ENCODE measurements around the gene VTCN1.

VTCN1 gene

DNA sequence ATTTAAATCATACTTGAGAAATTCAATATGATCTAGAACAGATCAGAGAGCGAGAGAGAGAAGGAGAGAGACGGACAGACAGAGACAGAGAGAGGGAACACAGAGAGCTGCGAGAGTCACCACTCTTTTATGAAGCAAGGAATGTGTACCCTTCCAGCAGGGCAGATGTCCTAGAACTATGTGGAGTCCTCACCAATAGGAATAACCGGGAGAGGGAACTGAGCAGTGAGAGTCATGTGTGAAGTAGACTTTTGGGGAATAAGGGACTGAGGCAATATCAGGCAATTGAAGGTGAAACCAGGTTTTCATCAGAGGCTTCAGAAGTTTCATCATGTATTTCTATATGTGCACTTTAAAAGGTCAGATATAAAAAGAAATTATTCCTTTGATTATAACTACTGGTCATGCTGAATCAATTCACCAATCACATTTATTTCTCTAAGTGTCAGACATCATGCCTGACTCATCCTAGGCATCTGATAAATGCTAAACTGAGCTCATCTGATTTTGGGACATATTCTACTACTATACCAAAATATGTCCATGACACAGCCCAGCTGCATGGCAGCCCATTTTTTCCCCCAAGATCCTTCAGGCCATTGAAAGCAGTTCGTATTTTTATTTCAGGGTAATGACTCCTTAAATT lies 22.4 kb downstream of the VTCN1 start:
- TF ChIP-seq CTCF (IDR thresholded peaks at IDR 0.05; ENCODE audit: extremely low read depth, missing control alignments) = no peak
- no peak for DNase-seq (ENCODE audit: low spot score)

DNA sequence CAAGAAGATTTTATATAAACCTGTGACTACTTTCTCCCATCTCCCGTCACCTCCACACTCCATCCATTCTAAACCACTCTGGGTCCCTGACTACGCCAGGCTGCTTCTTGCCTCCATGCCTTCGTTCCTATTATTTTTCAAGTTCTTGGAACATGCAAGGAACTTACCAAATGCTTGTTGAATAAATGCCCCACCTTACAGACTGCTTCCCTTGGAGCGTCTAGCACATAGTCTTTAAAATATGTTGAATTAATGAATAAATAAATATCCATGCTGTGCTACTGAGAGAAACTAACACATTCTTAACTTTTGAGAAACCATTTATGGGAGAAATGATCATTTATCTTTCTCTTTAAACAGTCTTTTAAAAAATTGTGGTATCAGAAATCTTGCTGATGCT lies 27.6 kb downstream of the VTCN1 start:
- no peak for TF ChIP-seq CTCF (IDR thresholded peaks at IDR 0.05; ENCODE audit: extremely low read depth, missing control alignments)
- DNase-seq (ENCODE audit: low spot score) = no peak

- no peak for TF ChIP-seq CTCF (IDR thresholded peaks at IDR 0.05; ENCODE audit: extremely low read depth, missing control alignments)
- no peak for DNase-seq (ENCODE audit: low spot score)
Measured at GRCh38 chr1:117182319-117182718, 28.4 kb downstream of the VTCN1 start.

DNA sequence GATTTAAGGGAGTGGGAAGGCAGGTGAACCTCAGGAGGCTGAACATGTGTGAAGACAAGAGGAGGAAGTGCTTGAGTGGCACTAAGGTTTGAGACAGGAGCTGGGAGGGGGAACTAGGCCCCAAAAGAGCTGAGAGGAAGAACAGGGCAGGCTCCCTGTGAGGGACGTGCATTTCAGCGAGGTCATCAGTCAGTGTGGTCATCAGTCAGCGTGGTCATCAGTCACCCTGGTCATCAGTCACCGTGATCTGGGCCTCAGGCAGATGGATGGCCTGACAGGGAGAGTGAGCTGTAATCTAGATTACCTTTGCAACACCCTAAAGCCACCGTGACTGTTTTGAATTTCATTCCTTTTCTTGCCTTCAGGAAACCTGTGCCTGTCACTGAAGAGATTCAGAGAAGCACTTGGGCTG lies 29.1 kb downstream of the VTCN1 start:
- no peak for TF ChIP-seq CTCF (IDR thresholded peaks at IDR 0.05; ENCODE audit: extremely low read depth, missing control alignments)
- no peak for DNase-seq (ENCODE audit: low spot score)

- no peak for TF ChIP-seq CTCF (IDR thresholded peaks at IDR 0.05; ENCODE audit: extremely low read depth, missing control alignments)
- no peak for DNase-seq (ENCODE audit: low spot score)
Measured at GRCh38 chr1:117180147-117180967, 30.4 kb downstream of the VTCN1 start.

DNA sequence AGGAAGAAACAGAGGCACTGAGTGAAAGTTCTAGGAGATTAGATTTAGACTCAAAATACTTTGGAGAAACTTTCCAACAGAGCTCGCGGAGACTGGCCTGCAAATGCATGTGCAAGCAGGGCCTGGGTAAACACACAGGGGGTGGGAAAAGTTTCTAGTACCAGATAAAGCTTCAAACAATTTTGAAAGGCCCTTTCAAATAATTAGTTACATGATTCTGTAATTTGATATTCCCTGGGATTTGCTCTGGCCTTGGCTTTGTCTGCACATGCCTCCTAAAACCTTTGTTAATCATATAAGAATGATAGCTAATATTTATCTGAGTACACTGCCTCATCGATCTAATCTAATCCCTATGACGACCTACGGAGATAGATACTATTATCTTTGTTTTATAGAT lies 31.3 kb downstream of the VTCN1 start:
- no peak for DNase-seq (ENCODE audit: low spot score)

More for the DNA sequence above, 31.3 kb downstream of the VTCN1 start:
- TF ChIP-seq CTCF (IDR thresholded peaks at IDR 0.05; ENCODE audit: extremely low read depth, missing control alignments) = no peak
